ENCODE data around the gene CALD1.

- TF ChIP-seq POLR2AphosphoS5 (IDR thresholded peaks at IDR 0.05; ENCODE audit: low read depth) (no peak), REST (IDR thresholded peaks at IDR 0.05; ENCODE audit: unreplicated experiment) (no peak), CTCF (conservative IDR thresholded peaks at IDR 0.05; ENCODE audit: low read depth in 2 of 2) (no peak), EZH2 (IDR thresholded peaks at IDR 0.05; ENCODE audit: low read depth, unreplicated experiment) (no peak), ETS1 (IDR thresholded peaks at IDR 0.05) (no peak), CREB1 (CRISPR knock-in tag; IDR thresholded peaks at IDR 0.05; ENCODE audit: low read depth) (no peak)
These were observed 95.0 kb downstream of the CALD1 start for GRCh38 chr7:134874407-134874806.

Data from GM23338 (cell line).